Measurements from ENCODE around the gene HGFAC.

GRCh38 chr4:3473996-3474765, 32.4 kb downstream of the HGFAC start:
- no peak for TF ChIP-seq CTCF (IDR thresholded peaks at IDR 0.05)
- TF ChIP-seq POLR2A (IDR thresholded peaks at IDR 0.05): no peak
- no peak for TF ChIP-seq POLR2AphosphoS5 (IDR thresholded peaks at IDR 0.05; ENCODE audit: insufficient read depth in 1 of 2, low read depth in 1 of 2)
